Loucy (cell line): Measurements from ENCODE around the gene ICE1.

Experiments
- H2AFZ ChIP-seq: fragments of 200-600 bp; sonication (generic); 2 replicates; pipeline ENCODE4 v1.6.0; 2016; ENCODE audit warnings: antibody characterized with exemption, mild to moderate bottlenecking, low read length, moderate library complexity
- H3F3A ChIP-seq: fragments of 200-600 bp; 2 replicates; pipeline ENCODE4 v1.6.0; 2016; ENCODE audit warnings: antibody characterized with exemption, low read depth, mild to moderate bottlenecking
- H3K27me3 ChIP-seq: fragments of 200-600 bp; sonication (generic); 2 replicates; pipeline ENCODE4 v1.6.1; 2014; ENCODE audit warnings: low read length, mild to moderate bottlenecking; ENCODE audit not compliant: insufficient read depth, poor library complexity, severe bottlenecking
- H3K36me3 ChIP-seq: fragments of 200-600 bp; sonication (generic); 2 replicates; pipeline ENCODE4 v1.6.1; 2016; ENCODE audit warnings: low read length; ENCODE audit not compliant: insufficient read depth
- H3K4me1 ChIP-seq: fragments of 200-600 bp; sonication (generic); 2 replicates; pipeline ENCODE4 v1.5.1; 2014; ENCODE audit warnings: low read length, mild to moderate bottlenecking; ENCODE audit not compliant: insufficient read depth, poor library complexity, severe bottlenecking
- H3K4me2 ChIP-seq: fragments of 200-600 bp; sonication (generic); 2 replicates; pipeline ENCODE4 v1.6.0; 2014; ENCODE audit warnings: antibody characterized with exemption, low read length, low read depth, mild to moderate bottlenecking; ENCODE audit not compliant: poor library complexity, severe bottlenecking
- H3K4me3 ChIP-seq: fragments of 200-600 bp; sonication (generic); 2 replicates; pipeline ENCODE4 v1.5.1; 2014; ENCODE audit warnings: low read length, mild to moderate bottlenecking, mixed read lengths; ENCODE audit not compliant: poor library complexity, severe bottlenecking
- H3K79me2 ChIP-seq: fragments of 200-600 bp; sonication (generic); 2 replicates; pipeline ENCODE4 v1.6.1; 2014; ENCODE audit warnings: low read length; ENCODE audit not compliant: insufficient read depth
- H3K9ac ChIP-seq: fragments of 200-600 bp; sonication (generic); 2 replicates; pipeline ENCODE4 v1.6.0; 2014; ENCODE audit warnings: mild to moderate bottlenecking, low read depth, low read length, moderate library complexity; ENCODE audit not compliant: poor library complexity, severe bottlenecking
- H3K9me2 ChIP-seq: fragments of 200-600 bp; sonication (generic); replicated peaks from 2 replicates; pipeline ENCODE4 v1.6.1; 2016; ENCODE audit warnings: low read depth, low read length, mixed read lengths
- H3K9me3 ChIP-seq: fragments of 200-600 bp; sonication (generic); 2 replicates; pipeline ENCODE4 v1.6.1; 2014; ENCODE audit warnings: mild to moderate bottlenecking, antibody characterized with exemption, low read length, low read depth; ENCODE audit not compliant: insufficient read depth
- H4K20me1 ChIP-seq: fragments of 200-600 bp; sonication (generic); 2 replicates; pipeline ENCODE4 v1.6.0; 2014; ENCODE audit warnings: antibody characterized with exemption, low read length, mild to moderate bottlenecking; ENCODE audit not compliant: insufficient read depth, poor library complexity, severe bottlenecking
- CTCF ChIP-seq: fragments of 200-600 bp; sonication (generic); conservative IDR thresholded peaks from 2 replicates; pipeline ENCODE4 v1.5.1; 2014; ENCODE audit warnings: mild to moderate bottlenecking, antibody characterized with exemption, low read length
- EZH2phosphoT487 ChIP-seq: fragments of 200-600 bp; IDR thresholded peaks from 2 replicates; pipeline ENCODE4 v1.6.1; 2018; ENCODE audit warnings: antibody characterized with exemption, mild to moderate bottlenecking, moderate library complexity, borderline replicate concordance

ICE1 gene

GRCh38 chr5:5534333-5534732 lies 111.9 kb downstream of the ICE1 start:
- Histone ChIP-seq H3K4me1 (no peaks in the 10 kb centered on the region), H3K4me3 (no peak overlapping the region), H3K4me2 (no peak overlapping the region), H3K79me2 (no peaks in the 10 kb centered on the region), H3K9me2 (no peaks in the 10 kb centered on the region), H3K27me3 (no peaks in the 10 kb centered on the region), H2AFZ (no peak overlapping the region), H3K9me3 (peaks cover 8% of the 10 kb centered on the region; the same call in 1 of the 2 replicates), H3K9ac (no peak overlapping the region), H3F3A (no peaks in the 10 kb centered on the region), H3K36me3 (no peaks in the 10 kb centered on the region), H4K20me1 (no peaks in the 10 kb centered on the region)
- TF ChIP-seq EZH2phosphoT487 (no peak), CTCF (no peak)

- Histone ChIP-seq H3K79me2 (no peaks in the 10 kb centered on the region), H3K4me3 (no peak overlapping the region), H3F3A (no peaks in the 10 kb centered on the region), H3K9ac (no peak overlapping the region), H4K20me1 (no peaks in the 10 kb centered on the region), H3K4me1 (no peaks in the 10 kb centered on the region), H3K36me3 (no peaks in the 10 kb centered on the region), H3K9me3 (peaks cover 8% of the 10 kb centered on the region; the same call in 1 of the 2 replicates), H3K4me2 (no peak overlapping the region), H2AFZ (no peak overlapping the region), H3K9me2 (no peaks in the 10 kb centered on the region), H3K27me3 (no peaks in the 10 kb centered on the region)
- TF ChIP-seq EZH2phosphoT487 (no peak), CTCF (no peak)
Observed at GRCh38 chr5:5536871-5537270, 114.4 kb downstream of the ICE1 start.

- Histone ChIP-seq H3K4me1 (no peaks in the 10 kb centered on the region), H3K9me3 (peaks cover 8% of the 10 kb centered on the region; the same call in 1 of the 2 replicates), H3K79me2 (no peaks in the 10 kb centered on the region), H4K20me1 (no peaks in the 10 kb centered on the region), H3K9ac (no peak overlapping the region), H3K27me3 (no peaks in the 10 kb centered on the region), H3K36me3 (no peaks in the 10 kb centered on the region), H2AFZ (no peak overlapping the region), H3K4me2 (no peak overlapping the region), H3F3A (no peaks in the 10 kb centered on the region), H3K4me3 (no peak overlapping the region), H3K9me2 (no peaks in the 10 kb centered on the region)
- no peak for TF ChIP-seq CTCF
- no peak for TF ChIP-seq EZH2phosphoT487
Observed at GRCh38 chr5:5537426-5537825, 114.9 kb downstream of the ICE1 start.
